ENCODE measurements around the gene ZNF32. TPM values are rescaled to one million over a fixed set of nuclear protein-coding genes. Genes with fewer than 3 reads are reported as not detected.

Gene ZNF32
- total and polyA plus RNA-seq, 2 of the 4 experiments (the other 2 are of a cell fraction) = 30.1 to 31.2 TPM

GRCh38 chr10:43679509-43679908 is 30.8 kb upstream of the ZNF32 start:
- no peak overlapping the region for H3K14ac ChIP-seq (replicated peaks; ENCODE audit: low read depth, low read length)
- H3K27me3 ChIP-seq (ENCODE audit: control insufficient read depth, insufficient read depth, low read length) = no peaks in the 10 kb centered on the region
- no peak overlapping the region for H3K18ac ChIP-seq (ENCODE audit: low read depth, low read length)
- intact Hi-C loops (cut with micrococcal nuclease) (loop anchor here (10.0 kb wide), 1 partner anchor 1045 kb away; no protein-coding TSS in a partner anchor), in situ Hi-C loops (cut with MboI; ENCODE audit: low sequenced_read_pairs) (no loop called here), dilution Hi-C loops (cut with HindIII; ENCODE audit: low sequenced_read_pairs, unreplicated experiment) (no loop called here)
- TF ChIP-seq, protein P1, sequence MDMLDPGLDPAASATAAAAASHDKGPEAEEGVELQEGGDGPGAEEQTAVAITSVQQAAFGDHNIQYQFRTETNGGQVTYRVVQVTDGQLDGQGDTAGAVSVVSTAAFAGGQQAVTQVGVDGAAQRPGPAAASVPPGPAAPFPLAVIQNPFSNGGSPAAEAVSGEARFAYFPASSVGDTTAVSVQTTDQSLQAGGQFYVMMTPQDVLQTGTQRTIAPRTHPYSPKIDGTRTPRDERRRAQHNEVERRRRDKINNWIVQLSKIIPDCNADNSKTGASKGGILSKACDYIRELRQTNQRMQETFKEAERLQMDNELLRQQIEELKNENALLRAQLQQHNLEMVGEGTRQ (IDR thresholded peaks at IDR 0.05; ENCODE audit: low read depth, low read length) = no peak
- TF ChIP-seq MXI1 (IDR thresholded peaks at IDR 0.05; ENCODE audit: borderline replicate concordance, low read depth, low read length) = no peak
- TF ChIP-seq RFX5 (IDR thresholded peaks at IDR 0.05; ENCODE audit: low read depth, low read length) = no peak
- no peak for TF ChIP-seq NFE2L2 (IDR thresholded peaks at IDR 0.05; ENCODE audit: low read depth, low read length)
- TF ChIP-seq CEBPB (IDR thresholded peaks at IDR 0.05; ENCODE audit: low read depth, low read length) = no peak
- no peak for TF ChIP-seq SMC3 (IDR thresholded peaks at IDR 0.05; ENCODE audit: low read depth, low read length)
- TF ChIP-seq RAD21 (IDR thresholded peaks at IDR 0.05; ENCODE audit: low read length) = no peak
- TF ChIP-seq, protein P2, sequence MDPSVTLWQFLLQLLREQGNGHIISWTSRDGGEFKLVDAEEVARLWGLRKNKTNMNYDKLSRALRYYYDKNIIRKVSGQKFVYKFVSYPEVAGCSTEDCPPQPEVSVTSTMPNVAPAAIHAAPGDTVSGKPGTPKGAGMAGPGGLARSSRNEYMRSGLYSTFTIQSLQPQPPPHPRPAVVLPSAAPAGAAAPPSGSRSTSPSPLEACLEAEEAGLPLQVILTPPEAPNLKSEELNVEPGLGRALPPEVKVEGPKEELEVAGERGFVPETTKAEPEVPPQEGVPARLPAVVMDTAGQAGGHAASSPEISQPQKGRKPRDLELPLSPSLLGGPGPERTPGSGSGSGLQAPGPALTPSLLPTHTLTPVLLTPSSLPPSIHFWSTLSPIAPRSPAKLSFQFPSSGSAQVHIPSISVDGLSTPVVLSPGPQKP (IDR thresholded peaks at IDR 0.05; ENCODE audit: borderline replicate concordance, low read depth, low read length) = no peak
- TF ChIP-seq MAZ (IDR thresholded peaks at IDR 0.05; ENCODE audit: borderline replicate concordance, low read depth, low read length) = no peak
- TF ChIP-seq CTCF (conservative IDR thresholded peaks at IDR 0.05; ENCODE audit: low read depth, low read length) = no peak
- TF ChIP-seq RCOR1 (IDR thresholded peaks at IDR 0.05; ENCODE audit: insufficient replicate concordance, low read length) = no peak
- TF ChIP-seq CHD1 (IDR thresholded peaks at IDR 0.05; ENCODE audit: low read depth, low read length) = no peak
- no peak for TF ChIP-seq POLR2A (IDR thresholded peaks at IDR 0.05; ENCODE audit: low read depth, low read length)
- TF ChIP-seq MAFK (IDR thresholded peaks at IDR 0.05; ENCODE audit: low read depth, low read length) = no peak; the same call in 1 of the 2 replicates
- TF ChIP-seq BHLHE40 (IDR thresholded peaks at IDR 0.05; ENCODE audit: low read depth, low read length) = no peak
- TF ChIP-seq FOS (IDR thresholded peaks at IDR 0.05; ENCODE audit: low read depth, low read length) = no peak
- no peaks in the 10 kb centered on the region for H3K36me3 ChIP-seq (ENCODE audit: control insufficient read depth, insufficient read depth, low read length)
- H3K9me1 ChIP-seq (ENCODE audit: insufficient read depth, low read length) = no peaks in the 10 kb centered on the region
- DNase-seq = no peak
- H2BK5ac ChIP-seq (ENCODE audit: low read depth, low read length, poor library complexity, severe bottlenecking) = no peak overlapping the region
- 64% methylated on average over 4 of the region's 7 CpGs; no CpG with 5 or more reads in 1 of the 2 experiments for WGBS, 2 experiments (ENCODE audit: extremely low coverage in 2 of 2, insufficient read length in 1 of 2)
- H3K4me1 ChIP-seq (ENCODE audit: control insufficient read depth, insufficient read depth, low read length) = no peaks in the 10 kb centered on the region
- ATAC-seq (ENCODE audit: low read depth) = no peak; the same call in 1 of the 2 replicates
- H2AK5ac ChIP-seq (ENCODE audit: low read depth, low read length) = no peak overlapping the region
- POLR2A ChIA-PET (ENCODE audit: unreplicated experiment) = no interaction called here
- no peak overlapping the region for H3K27ac ChIP-seq (ENCODE audit: insufficient read depth, low read length)
- H4K8ac ChIP-seq (ENCODE audit: low read depth in 2 of 2, low read length in 2 of 2) = no peak overlapping the region
- CTCF ChIA-PET = no interaction called here
- H3K4me2 ChIP-seq (ENCODE audit: low read depth, low read length) = no peak overlapping the region
- no peak overlapping the region for H4K5ac ChIP-seq (ENCODE audit: low read depth, low read length)
- no peak overlapping the region for H3K4me3 ChIP-seq (ENCODE audit: insufficient read depth, low read depth, low read length)
- H2BK15ac ChIP-seq (ENCODE audit: low read depth, low read length) = no peak overlapping the region
- no peak overlapping the region for H3K9ac ChIP-seq (ENCODE audit: low read depth, low read length)
- no peaks in the 10 kb centered on the region for H4K20me1 ChIP-seq (ENCODE audit: insufficient read depth, low read length)
- H2AFZ ChIP-seq (replicated peaks; ENCODE audit: low read length, poor library complexity) = no peak overlapping the region
- no peak overlapping the region for H3K4ac ChIP-seq (ENCODE audit: low read depth, low read length)
- H3K9me3 ChIP-seq (ENCODE audit: control insufficient read depth, insufficient read depth, low read length) = no peaks in the 10 kb centered on the region
- H4K91ac ChIP-seq (ENCODE audit: insufficient read depth, low read depth, low read length) = no peak overlapping the region
- H3K56ac ChIP-seq (ENCODE audit: extremely low read depth, insufficient read depth, low read length) = no peak overlapping the region
- H2BK120ac ChIP-seq (ENCODE audit: low read depth, low read length) = peak overlapping the region; percentile 33; the same call in 1 of the 2 replicates
- no peak overlapping the region for H2BK20ac ChIP-seq (ENCODE audit: low read depth, low read length)
- no peak overlapping the region for H2AK9ac ChIP-seq (replicated peaks; ENCODE audit: low read depth, low read length, poor library complexity)
- H3K23ac ChIP-seq (ENCODE audit: low read depth, low read length) = no peak overlapping the region
- no TSS peak for BruUV-seq (replicated peaks)
- no peaks in the 10 kb centered on the region for H3K79me1 ChIP-seq (ENCODE audit: low read depth in 1 of 2, low read length in 2 of 2)
